ENCODE measurements around the gene R3HDM2.

DNA sequence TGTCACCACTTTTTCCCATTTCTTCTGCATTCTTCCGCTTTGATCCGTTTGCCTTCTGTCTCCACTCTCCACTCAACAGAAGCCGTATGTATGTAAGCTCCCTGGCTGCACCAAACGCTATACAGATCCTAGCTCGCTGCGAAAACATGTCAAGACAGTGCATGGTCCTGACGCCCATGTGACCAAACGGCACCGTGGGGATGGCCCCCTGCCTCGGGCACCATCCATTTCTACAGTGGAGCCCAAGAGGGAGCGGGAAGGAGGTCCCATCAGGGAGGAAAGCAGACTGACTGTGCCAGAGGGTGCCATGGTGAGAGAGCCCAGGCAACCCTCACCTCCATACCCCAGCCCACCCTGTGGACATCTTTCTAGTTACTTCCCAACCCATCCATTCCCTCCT lies 37.1 kb upstream of the R3HDM2 start:
- TF ChIP-seq, protein P1, sequence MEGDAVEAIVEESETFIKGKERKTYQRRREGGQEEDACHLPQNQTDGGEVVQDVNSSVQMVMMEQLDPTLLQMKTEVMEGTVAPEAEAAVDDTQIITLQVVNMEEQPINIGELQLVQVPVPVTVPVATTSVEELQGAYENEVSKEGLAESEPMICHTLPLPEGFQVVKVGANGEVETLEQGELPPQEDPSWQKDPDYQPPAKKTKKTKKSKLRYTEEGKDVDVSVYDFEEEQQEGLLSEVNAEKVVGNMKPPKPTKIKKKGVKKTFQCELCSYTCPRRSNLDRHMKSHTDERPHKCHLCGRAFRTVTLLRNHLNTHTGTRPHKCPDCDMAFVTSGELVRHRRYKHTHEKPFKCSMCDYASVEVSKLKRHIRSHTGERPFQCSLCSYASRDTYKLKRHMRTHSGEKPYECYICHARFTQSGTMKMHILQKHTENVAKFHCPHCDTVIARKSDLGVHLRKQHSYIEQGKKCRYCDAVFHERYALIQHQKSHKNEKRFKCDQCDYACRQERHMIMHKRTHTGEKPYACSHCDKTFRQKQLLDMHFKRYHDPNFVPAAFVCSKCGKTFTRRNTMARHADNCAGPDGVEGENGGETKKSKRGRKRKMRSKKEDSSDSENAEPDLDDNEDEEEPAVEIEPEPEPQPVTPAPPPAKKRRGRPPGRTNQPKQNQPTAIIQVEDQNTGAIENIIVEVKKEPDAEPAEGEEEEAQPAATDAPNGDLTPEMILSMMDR (conservative IDR thresholded peaks at IDR 0.05 in 1 of 2, IDR thresholded peaks at IDR 0.05 in 1 of 2; ENCODE audit: low read depth in 1 of 2, low read length in 2 of 2) = no peak
- no peak for TF ChIP-seq EZH2 (IDR thresholded peaks at IDR 0.05; ENCODE audit: low read length, missing control alignments)

Data from fibroblast of lung (primary cell).